SU-DHL-6 (cell line): ENCODE measurements around the gene GINS3.
A peak's percentile ranks its signal among the peaks of the same experiment; 100 is the strongest.
"Not testable (repeated sequence)": the region's sequence is repeated elsewhere in the genome, so short reads cannot be mapped to it uniquely, and the experiment has no call there.

Source experiments
- H2AFZ ChIP-seq: fragments of 200-600 bp; sonication (generic); 2 replicates; pipeline ENCODE4 v1.6.1; 2014; ENCODE audit warnings: low read depth, mild to moderate bottlenecking, moderate library complexity, mixed read lengths, antibody characterized with exemption, low read length; ENCODE audit not compliant: severe bottlenecking
- H3F3A ChIP-seq: fragments of 200-600 bp; shearing (Covaris generic); 2 replicates; pipeline ENCODE4 v1.6.0; 2016; ENCODE audit warnings: antibody characterized with exemption, mild to moderate bottlenecking; ENCODE audit not compliant: insufficient read depth
- H3K27ac ChIP-seq: fragments of 200-600 bp; sonication (generic); 2 replicates; pipeline ENCODE4 v1.5.1; 2016; ENCODE audit warnings: low read depth, mild to moderate bottlenecking, low read length, moderate library complexity, mixed read lengths
- H3K27me3 ChIP-seq: fragments of 200-600 bp; sonication (generic), shearing (Covaris generic); 2 replicates; pipeline ENCODE4 v1.6.0; 2014; ENCODE audit warnings: mild to moderate bottlenecking, low read length
- H3K36me3 ChIP-seq: fragments of 200-600 bp; sonication (generic); 2 replicates; pipeline ENCODE4 v1.6.1; 2014; ENCODE audit warnings: mild to moderate bottlenecking, low read length, mixed read lengths
- H3K4me2 ChIP-seq: fragments of 300-600, 200-600 bp; shearing (Covaris generic), sonication (generic); 2 replicates; pipeline ENCODE4 v1.6.0; 2014; ENCODE audit warnings: low read length, low read depth, mild to moderate bottlenecking; ENCODE audit not compliant: poor library complexity, severe bottlenecking
- H3K4me3 ChIP-seq: fragments of 200-600 bp; sonication (generic); 2 replicates; pipeline ENCODE4 v1.5.1; 2014; ENCODE audit warnings: antibody characterized with exemption, low read length, mild to moderate bottlenecking, mixed read lengths; ENCODE audit not compliant: insufficient read depth, poor library complexity, severe bottlenecking
- H3K79me2 ChIP-seq: fragments of 200-600 bp; sonication (generic); 2 replicates; pipeline ENCODE4 v1.6.1; 2014; ENCODE audit warnings: mild to moderate bottlenecking, low read length, moderate library complexity; ENCODE audit not compliant: insufficient read depth
- H3K9ac ChIP-seq: fragments of 200-600 bp; sonication (generic); 2 replicates; pipeline ENCODE4 v1.7.0; 2014; ENCODE audit warnings: mild to moderate bottlenecking, low read length
- H3K9me2 ChIP-seq: fragments of 200-600 bp; sonication (generic); replicated peaks from 2 replicates; pipeline ENCODE4 v1.6.1; 2014; ENCODE audit warnings: low read length; ENCODE audit not compliant: insufficient read depth
- H3K9me3 ChIP-seq: fragments of 200-600 bp; sonication (generic); 2 replicates; pipeline ENCODE4 v1.6.1; 2014; ENCODE audit warnings: low read length, mixed read lengths; ENCODE audit not compliant: insufficient read depth
- H4K20me1 ChIP-seq: fragments of 200-600 bp; sonication (generic); 2 replicates; pipeline ENCODE4 v1.6.1; 2014; ENCODE audit warnings: low read depth, mild to moderate bottlenecking, antibody characterized with exemption, low read length, moderate library complexity, mixed read lengths
- CTCF ChIP-seq: fragments of 200-600 bp; sonication (generic); IDR thresholded peaks from one replicate; pipeline ENCODE4 v1.5.1; 2017; ENCODE audit warnings: antibody characterized with exemption, mild to moderate bottlenecking, low read length, moderate library complexity; ENCODE audit not compliant: insufficient read depth, poor library complexity, severe bottlenecking
- EZH2phosphoT487 ChIP-seq: fragments of 200-600 bp; sonication (generic), shearing (Covaris generic); conservative IDR thresholded peaks from 2 replicates; pipeline ENCODE4 v1.6.1; 2018; ENCODE audit warnings: mild to moderate bottlenecking, antibody characterized with exemption, low read length, moderate library complexity, mixed read lengths

The GINS3 gene

DNA sequence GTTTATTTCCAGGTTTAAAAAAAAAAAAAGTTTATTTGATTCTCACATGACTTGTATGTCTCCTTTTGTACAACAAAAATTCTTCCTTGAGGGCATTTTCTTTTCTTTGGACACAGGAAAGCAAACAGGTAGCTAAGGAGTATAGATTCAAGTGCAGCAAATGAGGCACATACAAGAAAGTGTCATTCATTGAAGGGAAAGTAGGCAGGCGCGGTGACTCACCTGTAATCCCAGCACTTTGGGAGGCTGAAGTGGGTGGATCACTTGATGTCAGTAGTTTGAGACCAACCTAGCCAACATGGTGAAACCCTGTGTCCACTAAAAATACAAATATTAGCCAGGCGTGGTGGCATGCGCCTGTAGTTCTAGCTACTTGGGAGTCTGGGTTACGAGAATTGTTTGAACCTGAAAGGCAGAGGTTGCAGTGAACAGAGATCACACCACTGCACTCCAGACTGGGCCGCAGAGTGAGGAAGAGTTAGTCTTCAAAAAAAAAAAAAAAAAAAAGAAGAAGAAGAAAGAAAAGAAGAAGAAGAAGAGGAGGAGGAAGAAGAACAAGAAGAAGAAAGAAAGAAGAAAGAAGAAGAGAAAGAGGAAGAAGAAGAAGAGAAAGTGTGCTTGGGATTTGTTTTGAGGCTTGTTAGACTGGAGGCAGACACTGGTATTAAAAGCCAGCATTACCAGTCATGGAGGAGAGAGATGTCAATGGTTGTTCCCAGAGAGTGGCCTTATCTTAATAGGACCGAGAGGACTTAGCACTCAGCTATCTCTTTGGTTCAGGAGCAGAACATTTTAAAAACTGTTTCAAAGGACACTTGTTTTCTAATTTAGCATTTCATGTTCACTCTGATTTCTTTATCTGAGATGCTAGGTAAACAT is 19.7 kb downstream of the GINS3 start:
- no peaks in the 10 kb centered on the region for H3K79me2 ChIP-seq
- TF ChIP-seq CTCF = no peak
- no peak for TF ChIP-seq EZH2phosphoT487
- H4K20me1 ChIP-seq = no peaks in the 10 kb centered on the region
- peak overlapping the region; percentile 71 for H2AFZ ChIP-seq
- H3K9me2 ChIP-seq = no peaks in the 10 kb centered on the region
- peak overlapping the region; percentile 83 for H3K27ac ChIP-seq
- H3K4me3 ChIP-seq = peak overlapping the region; percentile 16
- H3K9me3 ChIP-seq = no peaks in the 10 kb centered on the region
- no peaks in the 10 kb centered on the region for H3K27me3 ChIP-seq
- no peaks in the 10 kb centered on the region for H3K36me3 ChIP-seq
- peaks cover 38% of the 10 kb centered on the region for H3F3A ChIP-seq
- H3K4me2 ChIP-seq = peak overlapping the region; percentile 58
- peak overlapping the region; percentile 29; the same call in 1 of the 2 replicates for H3K9ac ChIP-seq

GRCh38 chr16:58412615-58412970 is 20.3 kb downstream of the GINS3 start:
- H4K20me1 ChIP-seq, H3K36me3 ChIP-seq, H3K27me3 ChIP-seq, H2AFZ ChIP-seq, H3K9me3 ChIP-seq, H3K79me2 ChIP-seq, H3K9me2 ChIP-seq, H3K4me3 ChIP-seq: not testable (repeated sequence)
- Histone ChIP-seq H3K9ac (0 out of 2 replicates have a peak overlapping the region, but pooled peaks have one; percentile 29), H3K27ac (peak overlapping the region; percentile 83), H3K4me2 (peak overlapping the region; percentile 58), H3F3A (peaks cover 44% of the 10 kb centered on the region)

DNA sequence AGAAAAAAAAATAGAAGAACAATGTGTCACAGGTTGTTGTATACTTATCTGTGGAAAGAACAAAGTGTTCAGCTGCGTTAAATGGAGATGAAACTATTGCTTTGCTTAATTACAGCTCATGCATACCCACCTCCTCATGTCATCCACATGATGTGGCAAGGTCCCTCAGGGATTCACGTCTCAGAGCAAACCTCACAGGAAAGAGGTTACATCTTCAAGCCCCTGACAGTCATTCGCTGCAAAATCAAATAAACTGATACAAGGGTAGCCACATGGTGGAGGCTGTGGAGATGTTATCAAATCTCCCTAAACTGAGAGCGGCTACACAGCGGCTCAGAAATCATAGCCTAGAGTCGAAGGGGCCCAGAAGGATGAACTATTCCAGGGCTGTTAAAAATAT is 21.1 kb downstream of the GINS3 start:
- H3K79me2 ChIP-seq = no peaks in the 10 kb centered on the region
- peak overlapping the region; percentile 68 for H2AFZ ChIP-seq
- peak overlapping the region; percentile 58 for H3K4me2 ChIP-seq
- H3K27ac ChIP-seq = peak overlapping the region; percentile 83
- no peaks in the 10 kb centered on the region for H4K20me1 ChIP-seq
- H3K4me3 ChIP-seq = no peak overlapping the region
- no peaks in the 10 kb centered on the region for H3K27me3 ChIP-seq
- H3K9me3 ChIP-seq = no peaks in the 10 kb centered on the region
- no peaks in the 10 kb centered on the region for H3K9me2 ChIP-seq
- TF ChIP-seq CTCF (no peak), EZH2phosphoT487 (no peak)
- peaks cover 52% of the 10 kb centered on the region for H3F3A ChIP-seq
- 0 out of 2 replicates have a peak overlapping the region, but pooled peaks have one; percentile 4 for H3K9ac ChIP-seq
- no peaks in the 10 kb centered on the region for H3K36me3 ChIP-seq

- H3K79me2 ChIP-seq = no peaks in the 10 kb centered on the region
- peak overlapping the region; percentile 98 for H3K27ac ChIP-seq
- H3K27me3 ChIP-seq = no peaks in the 10 kb centered on the region
- no peak overlapping the region for H3K4me2 ChIP-seq
- H3K9me2 ChIP-seq = no peaks in the 10 kb centered on the region
- peaks cover 68% of the 10 kb centered on the region for H3F3A ChIP-seq
- no peak overlapping the region for H3K4me3 ChIP-seq
- no peak for TF ChIP-seq EZH2phosphoT487
- TF ChIP-seq CTCF = no peak
- no peak overlapping the region for H3K9ac ChIP-seq
- no peak overlapping the region for H2AFZ ChIP-seq
- no peaks in the 10 kb centered on the region for H4K20me1 ChIP-seq
- H3K9me3 ChIP-seq = no peaks in the 10 kb centered on the region
- H3K36me3 ChIP-seq = no peaks in the 10 kb centered on the region
Observed at GRCh38 chr16:58415003-58415402, 22.7 kb downstream of the GINS3 start.

DNA sequence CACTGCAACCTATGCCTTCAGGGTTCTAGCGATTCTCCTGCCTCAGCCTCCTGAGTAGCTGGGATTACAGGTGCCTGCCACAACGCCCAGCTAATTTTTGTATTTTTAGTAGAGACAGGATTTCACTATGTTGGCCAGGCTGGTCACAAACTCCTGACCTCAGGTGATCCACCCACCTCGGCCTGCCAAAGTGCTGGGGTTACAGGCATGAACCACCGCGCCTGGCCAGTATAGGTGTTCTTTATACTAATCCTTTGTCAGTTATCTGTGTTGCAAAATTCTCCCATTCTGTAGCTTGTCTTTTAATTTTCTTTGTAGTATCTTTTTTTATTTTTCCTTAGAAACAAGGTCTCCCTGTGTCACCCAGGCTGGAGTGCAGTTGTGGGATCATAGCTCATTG is 23.7 kb downstream of the GINS3 start:
- not testable (repeated sequence) for H4K20me1 ChIP-seq, H3K9me2 ChIP-seq, H3K27me3 ChIP-seq, H3K36me3 ChIP-seq, H3K4me3 ChIP-seq, H2AFZ ChIP-seq, H3K9me3 ChIP-seq, H3K79me2 ChIP-seq
- Histone ChIP-seq H3F3A (peaks cover 78% of the 10 kb centered on the region), H3K27ac (peak overlapping the region; percentile 98), H3K9ac (peak overlapping the region; percentile 20; the same call in 1 of the 2 replicates), H3K4me2 (peak overlapping the region; percentile 72)
